ENCODE results near the gene KRTCAP3. TPM values are rescaled to one million over a fixed set of nuclear protein-coding genes. Genes with fewer than 3 reads are reported as not detected.

The KRTCAP3 gene
- total RNA-seq (10 to 100 TPM; 23.6 to 23.9 TPM), polyA plus RNA-seq (1 to 10 TPM; 1.8 to 9.4 TPM)

- Histone ChIP-seq H3K27me3 (ENCODE audit: insufficient read depth, low read length) (no peaks in the 10 kb centered on the region), H3K9me3 (ENCODE audit: control insufficient read depth in 1 of 2, low read length in 2 of 2) (no peaks in the 10 kb centered on the region), H3K4me3 (ENCODE audit: low read length in 2 of 2) (no peak within 1 kb of the TSS), H3K4me1 (ENCODE audit: insufficient read depth, low read length) (no peaks in the 10 kb centered on the region), H3K36me3 (ENCODE audit: insufficient read depth, low read length) (peaks cover 37% of the 10 kb centered on the region), H3K27ac (ENCODE audit: low read depth, low read length) (no peak within 1 kb of the TSS)
- peaks cover 36 to 50% of the 10 kb centered on the region in 2 donors for H3K36me3 Mint-ChIP-seq
- H3K4me1 Mint-ChIP-seq = peaks cover 0 to 9% (median 5%) of the 10 kb centered on the region in 4 donors
- peaks cover 0 to 3% (median 0%) of the 10 kb centered on the region in 8 donors for H3K9me3 Mint-ChIP-seq
- H3K27ac Mint-ChIP-seq = peak within 1 kb of the TSS; percentile 23 to 88 (median 68)
- CTCF ChIA-PET (ENCODE audit: partially characterized antibody) = interaction anchor here (1.1 kb wide), 1 partner anchor 10 kb away, joined by 4 read pairs; no protein-coding TSS in a partner anchor
- POLR2A ChIA-PET (ENCODE audit: partially characterized antibody) = no interaction called here
- peak; percentile 41 to 60 (median 49) for DNase-seq
- H3K27me3 Mint-ChIP-seq = no peaks in the 10 kb centered on the region
- H3K4me3 Mint-ChIP-seq = peak within 1 kb of the TSS in 1 of 8 donors; percentile 14
- intact Hi-C loops (cut with micrococcal nuclease) = no loop called here
These were observed at the start of gene KRTCAP3 for GRCh38 chr2:27441958-27442919. Gene KRTCAP3 (plus strand): TSS chr2:27442381. CDS start chr2:27442413, 32 bp downstream.

- Mint-ChIP-seq H3K27ac (peak overlapping the region in 6 of 7 donors; percentile 36 to 95 (median 82)), H3K27me3 (no peaks in the 10 kb centered on the region), H3K4me3 (peak overlapping the region in 2 of 8 donors; percentile 15 to 27), H3K4me1 (peaks cover 26 to 46% (median 37%) of the 10 kb centered on the region in 4 donors), H3K9me3 (no peaks in the 10 kb centered on the region), H3K36me3 (peaks cover 5 to 24% of the 10 kb centered on the region in 2 donors)
- ChIA-PET CTCF (ENCODE audit: partially characterized antibody) (no interaction called here), POLR2A (ENCODE audit: partially characterized antibody) (no interaction called here)
- H3K9me3 ChIP-seq (ENCODE audit: control insufficient read depth in 1 of 2, low read length in 2 of 2) = no peaks in the 10 kb centered on the region
- H3K27ac ChIP-seq (ENCODE audit: low read depth, low read length) = no peak overlapping the region
- H3K4me1 ChIP-seq (ENCODE audit: insufficient read depth, low read length) = peaks cover 40% of the 10 kb centered on the region
- DNase-seq = no peak
- no peaks in the 10 kb centered on the region for H3K27me3 ChIP-seq (ENCODE audit: insufficient read depth, low read length)
- intact Hi-C loops (cut with micrococcal nuclease) = no loop called here
- no peak overlapping the region for H3K4me3 ChIP-seq (ENCODE audit: low read length in 2 of 2)
- peaks cover 3% of the 10 kb centered on the region for H3K36me3 ChIP-seq (ENCODE audit: insufficient read depth, low read length)
These were observed 49.0 kb upstream of the KRTCAP3 start for GRCh38 chr2:27393225-27393624.

GRCh38 chr2:27398962-27399361, 43.2 kb upstream of the KRTCAP3 start:
- intact Hi-C loops (cut with micrococcal nuclease) = no loop called here
- Mint-ChIP-seq H3K4me1 (peaks cover 23 to 44% (median 31%) of the 10 kb centered on the region in 4 donors), H3K36me3 (peaks cover 7 to 18% of the 10 kb centered on the region in 2 donors), H3K4me3 (no peak overlapping the region), H3K27me3 (no peaks in the 10 kb centered on the region), H3K27ac (peak overlapping the region in 6 of 7 donors; percentile 5 to 62 (median 34)), H3K9me3 (no peaks in the 10 kb centered on the region)
- no peak for DNase-seq
- Histone ChIP-seq H3K27ac (ENCODE audit: low read depth, low read length) (no peak overlapping the region), H3K27me3 (ENCODE audit: insufficient read depth, low read length) (no peaks in the 10 kb centered on the region), H3K9me3 (ENCODE audit: control insufficient read depth in 1 of 2, low read length in 2 of 2) (no peaks in the 10 kb centered on the region), H3K36me3 (ENCODE audit: insufficient read depth, low read length) (no peaks in the 10 kb centered on the region), H3K4me3 (ENCODE audit: low read length in 2 of 2) (no peak overlapping the region), H3K4me1 (ENCODE audit: insufficient read depth, low read length) (peaks cover 36% of the 10 kb centered on the region)
- ChIA-PET POLR2A (ENCODE audit: partially characterized antibody) (interaction anchor here (1.2 kb wide), 1 partner anchor 10 kb away, joined by 5 read pairs; the partner anchor contains the start of gene PPM1G), CTCF (ENCODE audit: partially characterized antibody) (no interaction called here)

GRCh38 chr2:27400348-27401135, 41.6 kb upstream of the KRTCAP3 start:
- H3K4me1 Mint-ChIP-seq = peaks cover 23 to 49% (median 33%) of the 10 kb centered on the region in 4 donors
- H3K36me3 ChIP-seq (ENCODE audit: insufficient read depth, low read length) = no peaks in the 10 kb centered on the region
- peak overlapping the region in 4 of 7 donors; percentile 21 to 72 (median 66) for H3K27ac Mint-ChIP-seq
- intact Hi-C loops (cut with micrococcal nuclease) = loop anchor here (10.0 kb wide), 1 partner anchor 186 kb away; the partner anchor contains the start of genes ATRAID, CAD and SLC5A6
- no peak overlapping the region for H3K27ac ChIP-seq (ENCODE audit: low read depth, low read length)
- CTCF ChIA-PET (ENCODE audit: partially characterized antibody) = no interaction called here
- H3K4me3 ChIP-seq (ENCODE audit: low read length in 2 of 2) = no peak overlapping the region
- no peaks in the 10 kb centered on the region for H3K27me3 ChIP-seq (ENCODE audit: insufficient read depth, low read length)
- no peak for DNase-seq
- H3K36me3 Mint-ChIP-seq = peaks cover 7 to 18% of the 10 kb centered on the region in 2 donors
- H3K4me3 Mint-ChIP-seq = no peak overlapping the region
- no peaks in the 10 kb centered on the region for H3K27me3 Mint-ChIP-seq
- POLR2A ChIA-PET (ENCODE audit: partially characterized antibody) = interaction anchor here (0.9 to 1.5 kb wide), 2 partner anchors 9 to 28 kb away, joined by 3 to 7 read pairs; partner anchors contain the start of genes NRBP1 and PPM1G
- H3K9me3 ChIP-seq (ENCODE audit: control insufficient read depth in 1 of 2, low read length in 2 of 2) = no peaks in the 10 kb centered on the region
- H3K4me1 ChIP-seq (ENCODE audit: insufficient read depth, low read length) = peaks cover 36% of the 10 kb centered on the region
- no peaks in the 10 kb centered on the region for H3K9me3 Mint-ChIP-seq

- CTCF ChIA-PET (ENCODE audit: partially characterized antibody) = interaction anchor here (0.8 kb wide), 1 partner anchor 20 kb away, joined by 3 read pairs; no protein-coding TSS in a partner anchor
These were observed 34.2 kb upstream of the KRTCAP3 start for GRCh38 chr2:27407798-27408491.

More at GRCh38 chr2:27407798-27408491, 34.2 kb upstream of the KRTCAP3 start:
- Histone ChIP-seq H3K27ac (ENCODE audit: low read depth, low read length) (peak overlapping the region; percentile 85), H3K36me3 (ENCODE audit: insufficient read depth, low read length) (no peaks in the 10 kb centered on the region), H3K9me3 (ENCODE audit: control insufficient read depth in 1 of 2, low read length in 2 of 2) (no peaks in the 10 kb centered on the region), H3K4me3 (ENCODE audit: low read length in 2 of 2) (peak overlapping the region; percentile 37 to 92), H3K4me1 (ENCODE audit: insufficient read depth, low read length) (peaks cover 43% of the 10 kb centered on the region), H3K27me3 (ENCODE audit: insufficient read depth, low read length) (no peaks in the 10 kb centered on the region)
- peaks cover 31 to 53% (median 40%) of the 10 kb centered on the region in 4 donors for H3K4me1 Mint-ChIP-seq
- H3K4me3 Mint-ChIP-seq = peak overlapping the region; percentile 81 to 91 (median 87)
- peaks cover 4 to 13% of the 10 kb centered on the region in 2 donors for H3K36me3 Mint-ChIP-seq
- POLR2A ChIA-PET (ENCODE audit: partially characterized antibody) = interaction anchor here (5.0 kb wide), 1 partner anchor 20 kb away, joined by 82 read pairs; the partner anchor contains the start of gene NRBP1
- no peak for DNase-seq
- H3K27me3 Mint-ChIP-seq = peaks cover 1 to 2% of the 10 kb centered on the region in 2 donors
- intact Hi-C loops (cut with micrococcal nuclease) = loop anchor here (10.0 kb wide), 1 partner anchor 193 kb away; the partner anchor contains the start of genes ATRAID, CAD and SLC5A6
- no peaks in the 10 kb centered on the region for H3K9me3 Mint-ChIP-seq
- H3K27ac Mint-ChIP-seq = peak overlapping the region; percentile 77 to 94 (median 89)
